SK-MEL-5 (cell line): ENCODE data around the gene SEZ6L2. TPM values are rescaled to one million over a fixed set of nuclear protein-coding genes. Genes with fewer than 3 reads are reported as not detected.
A peak's percentile ranks its signal among the peaks of the same experiment; 100 is the strongest.
"Not testable (repeated sequence)": the region's sequence is repeated elsewhere in the genome, so short reads cannot be mapped to it uniquely, and the experiment has no call there.

Source experiments
- DNase-seq: peaks from one replicate; pipeline ENCODE4 v3.0.0-alpha.2; 2016; ENCODE audit warnings: low read depth, low spot score
- in situ Hi-C: cut with HindIII; loops from 2 replicates; pipeline ENCODE4 v1.10.0; 2016; ENCODE audit warnings: low sequenced_read_pairs, high pct_unique_total_duplicates, low pct_unique_long_range_greater_than_20kb
- total RNA-seq: library from RNA; depleted of rRNA; stranded (reverse); fragments of >200 nt; shearing (Covaris generic); gene quantifications from 2 replicates; pipeline ENCODE4 v1.2.3, GENCODE V29; 2014

Gene SEZ6L2
- total RNA-seq, 1 experiment from 2014 or later, result 8.7 TPM

GRCh38 chr16:29869067-29869466 lies 30.3 kb downstream of the SEZ6L2 start:
- DNase-seq, in situ Hi-C loops: not testable (repeated sequence)

- no peak for DNase-seq
- in situ Hi-C loops, result no loop called here
These were observed 30.8 kb downstream of the SEZ6L2 start for GRCh38 chr16:29868396-29869009.

- in situ Hi-C loops, result no loop called here
- DNase-seq, result no peak
These were observed 35.1 kb downstream of the SEZ6L2 start for GRCh38 chr16:29864205-29864604.

GRCh38 chr16:29863669-29863984 lies 35.7 kb downstream of the SEZ6L2 start:
- no peak for DNase-seq
- in situ Hi-C loops, result no loop called here

GRCh38 chr16:29862884-29863668 lies 36.3 kb downstream of the SEZ6L2 start, which contains the start of gene CDIPT:
TSS of gene CDIPT (minus strand) at chr16:29863226. CDS start at chr16:29862857, 369 bp downstream.
- in situ Hi-C loops, result no loop called here
- DNase-seq, result peak; percentile 95

- DNase-seq, result peak; percentile 22
- in situ Hi-C loops, result no loop called here
These were observed 36.9 kb downstream of the SEZ6L2 start for GRCh38 chr16:29862383-29862883.

- no peak for DNase-seq
- in situ Hi-C loops, result no loop called here
These were observed 39.1 kb downstream of the SEZ6L2 start for GRCh38 chr16:29860218-29860617.

GRCh38 chr16:29858974-29859373 lies 40.4 kb downstream of the SEZ6L2 start:
- in situ Hi-C loops, result no loop called here
- no peak for DNase-seq

GRCh38 chr16:29858149-29858849 lies 41.1 kb downstream of the SEZ6L2 start:
- in situ Hi-C loops, result no loop called here
- no peak for DNase-seq

GRCh38 chr16:29857133-29857760 lies 42.1 kb downstream of the SEZ6L2 start:
- DNase-seq, result no peak
- in situ Hi-C loops, result no loop called here

- no peak for DNase-seq
- in situ Hi-C loops, result no loop called here
These were observed 44.7 kb downstream of the SEZ6L2 start for GRCh38 chr16:29854520-29855100.

GRCh38 chr16:29852654-29853053 lies 46.7 kb downstream of the SEZ6L2 start:
- peak; percentile 71 for DNase-seq
- in situ Hi-C loops, result no loop called here

GRCh38 chr16:29850998-29851397 lies 48.4 kb downstream of the SEZ6L2 start:
- DNase-seq, result no peak
- in situ Hi-C loops, result no loop called here

GRCh38 chr16:29849505-29849904 lies 49.8 kb downstream of the SEZ6L2 start:
- in situ Hi-C loops, result no loop called here
- no peak for DNase-seq

- DNase-seq, result peak; percentile 72
- in situ Hi-C loops, result no loop called here
These were observed 50.7 kb downstream of the SEZ6L2 start for GRCh38 chr16:29848420-29849297.

GRCh38 chr16:29845656-29846055 lies 53.7 kb downstream of the SEZ6L2 start:
- DNase-seq, result no peak
- in situ Hi-C loops, result no loop called here
